Activated CD8-positive, alpha-beta T cell treated with anti-CD3 and anti-CD28 coated beads, Interleukin-2, amount 10 ng/mL, durations not matched to agents 7 days and 5 days (primary cell): ENCODE data around the gene RIMBP3C. TPM values are rescaled to one million over a fixed set of nuclear protein-coding genes. Genes with fewer than 3 reads are reported as not detected.
"Not testable (repeated sequence)": the region's sequence is repeated elsewhere in the genome, so short reads cannot be mapped to it uniquely, and the experiment has no call there.

ENCODE experiments used
- ATAC-seq: fragments of 150-1000 bp; cut with Tn5 transposase; one replicate; pipeline ENCODE4 v1.10.0; 2021; ENCODE audit warnings: moderate library complexity
- CTCF ChIA-PET: fragments of 350-600 bp; sonication (Branson Sonifier 250); formaldehyde crosslinking; loops from one replicate; lab custom pipeline; 2021; ENCODE audit warnings: antibody characterized with exemption; lab: Charles Lee
- POLR2A ChIA-PET: fragments of 350-600 bp; sonication (Branson Sonifier 250); formaldehyde crosslinking; loops from one replicate; lab custom pipeline; 2021; ENCODE audit warnings: antibody characterized with exemption; lab: Charles Lee
- DNase-seq: peaks from one replicate; pipeline ENCODE4 v3.0.0-alpha.2; 2020
- H3K27ac Mint-ChIP-seq: one replicate; pipeline ENCODE4 v1.8.0; 2021; ENCODE audit warnings: mild to moderate bottlenecking, mixed read lengths
- H3K27me3 Mint-ChIP-seq: one replicate; pipeline ENCODE4 v1.8.0; 2021; ENCODE audit warnings: low read depth, mixed read lengths
- H3K36me3 Mint-ChIP-seq: one replicate; pipeline ENCODE4 v1.8.0; 2021; ENCODE audit warnings: low read depth, mixed read lengths
- H3K4me1 Mint-ChIP-seq: one replicate; pipeline ENCODE4 v1.8.0; 2021; ENCODE audit warnings: low read depth, mixed read lengths
- H3K4me3 Mint-ChIP-seq: one replicate; pipeline ENCODE4 v1.8.0; 2021; ENCODE audit warnings: mild to moderate bottlenecking, mixed read lengths
- H3K9me3 Mint-ChIP-seq: one replicate; pipeline ENCODE4 v1.8.0; 2022; ENCODE audit warnings: mixed read lengths; ENCODE audit not compliant: insufficient read depth
- total RNA-seq, 2 experiments: library from RNA; stranded (reverse); gene quantifications; one replicate each; pipeline ENCODE4 v1.2.3, GENCODE V29; 2021

Gene RIMBP3C
- total RNA-seq, 2 experiments from 2014 or later = 0.08 to 0.34 TPM

GRCh38 chr22:21569459-21570170 is 18.4 kb upstream of the RIMBP3C start:
- CTCF ChIA-PET = interaction anchor here (1.5 to 2.8 kb wide), 3 partner anchors 60 to 73 kb away, joined by 9 to 15 read pairs (median 13); partner anchors contain the start of genes SDF2L1 and YDJC
- ATAC-seq (no peak), DNase-seq (no peak)
- Mint-ChIP-seq H3K4me3 (peak overlapping the region; percentile 96), H3K4me1 (peaks cover 51% of the 10 kb centered on the region), H3K27ac (peak overlapping the region; percentile 81), H3K9me3 (no peaks in the 10 kb centered on the region), H3K27me3 (no peaks in the 10 kb centered on the region), H3K36me3 (peaks cover 37% of the 10 kb centered on the region)
- POLR2A ChIA-PET = interaction anchor here (1.6 to 2.2 kb wide), 3 partner anchors 18 to 72 kb away, joined by 3 to 12 read pairs (median 12); partner anchors contain the start of genes SDF2L1 and YDJC

GRCh38 chr22:21569076-21569427 is 17.8 kb upstream of the RIMBP3C start:
- not testable (repeated sequence) for H3K27me3 Mint-ChIP-seq, ATAC-seq, H3K9me3 Mint-ChIP-seq, DNase-seq
- CTCF ChIA-PET = interaction anchor here (0.7 to 2.8 kb wide), 6 partner anchors 19 to 78 kb away, joined by 3 to 15 read pairs (median 8); partner anchors contain the start of genes SDF2L1 and YDJC
- Mint-ChIP-seq H3K4me3 (peak overlapping the region; percentile 96), H3K36me3 (peaks cover 35% of the 10 kb centered on the region), H3K4me1 (peaks cover 47% of the 10 kb centered on the region), H3K27ac (peak overlapping the region; percentile 94)
- POLR2A ChIA-PET = interaction anchor here (0.9 to 2.2 kb wide), 4 partner anchors 18 to 73 kb away, joined by 3 to 12 read pairs (median 8); partner anchors contain the start of genes SDF2L1 and YDJC

GRCh38 chr22:21568347-21569075 is 17.2 kb upstream of the RIMBP3C start:
- Mint-ChIP-seq H3K4me1 (peaks cover 47% of the 10 kb centered on the region), H3K27ac (peak overlapping the region; percentile 94), H3K4me3 (peak overlapping the region; percentile 96), H3K9me3 (no peaks in the 10 kb centered on the region), H3K27me3 (no peaks in the 10 kb centered on the region), H3K36me3 (peaks cover 35% of the 10 kb centered on the region)
- ChIA-PET POLR2A (interaction anchor here (0.9 to 2.2 kb wide), 4 partner anchors 19 to 73 kb away, joined by 3 to 12 read pairs (median 8); partner anchors contain the start of genes SDF2L1 and YDJC), CTCF (interaction anchor here (0.7 to 2.8 kb wide), 6 partner anchors 20 to 78 kb away, joined by 3 to 15 read pairs (median 8); partner anchors contain the start of genes SDF2L1 and YDJC)
- peak; percentile 51 for DNase-seq
- ATAC-seq = peak; percentile 40

GRCh38 chr22:21567456-21568346 is 16.4 kb upstream of the RIMBP3C start, which contains the start of gene UBE2L3:
Gene UBE2L3 (plus strand): TSS chr22:21567714. CDS start chr22:21567745, 31 bp downstream.
- Mint-ChIP-seq H3K27me3 (no peaks in the 10 kb centered on the region), H3K27ac (peak within 1 kb of the TSS; percentile 94), H3K4me1 (peaks cover 44% of the 10 kb centered on the region), H3K9me3 (no peaks in the 10 kb centered on the region), H3K36me3 (peaks cover 31% of the 10 kb centered on the region), H3K4me3 (peak within 1 kb of the TSS; percentile 96)
- peak; percentile 77 for ATAC-seq
- DNase-seq = peak; percentile 90
- POLR2A ChIA-PET = interaction anchor here (2.1 to 2.2 kb wide), 2 partner anchors 62 to 74 kb away, joined by 12 read pairs; partner anchors contain the start of genes SDF2L1 and YDJC
- CTCF ChIA-PET = interaction anchor here (1.0 to 2.8 kb wide), 5 partner anchors 61 to 79 kb away, joined by 3 to 15 read pairs (median 9); partner anchors contain the start of genes SDF2L1 and YDJC

- DNase-seq (no peak), ATAC-seq (no peak)
- CTCF ChIA-PET = interaction anchor here (0.8 kb wide), 1 partner anchor 65 kb away, joined by 3 read pairs; no protein-coding TSS in a partner anchor
- peaks cover 2% of the 10 kb centered on the region for H3K27me3 Mint-ChIP-seq
- peaks cover 13% of the 10 kb centered on the region for H3K4me1 Mint-ChIP-seq
- no peak overlapping the region for H3K27ac Mint-ChIP-seq
- peaks cover 11% of the 10 kb centered on the region for H3K36me3 Mint-ChIP-seq
- H3K9me3 Mint-ChIP-seq = no peaks in the 10 kb centered on the region
- POLR2A ChIA-PET = interaction anchor here (0.7 kb wide), 1 partner anchor 95 kb away, joined by 3 read pairs; no protein-coding TSS in a partner anchor
- H3K4me3 Mint-ChIP-seq = no peak overlapping the region
These were observed 13.2 kb upstream of the RIMBP3C start for GRCh38 chr22:21564411-21564810.

GRCh38 chr22:21563912-21564311 is 12.7 kb upstream of the RIMBP3C start:
- Mint-ChIP-seq H3K36me3 (peaks cover 7% of the 10 kb centered on the region), H3K27ac (no peak overlapping the region)
- CTCF ChIA-PET = interaction anchor here (0.8 kb wide), 1 partner anchor 65 kb away, joined by 3 read pairs; no protein-coding TSS in a partner anchor

GRCh38 chr22:21560657-21561056 is 9.4 kb upstream of the RIMBP3C start:
- ATAC-seq, DNase-seq, CTCF ChIA-PET, H3K27me3 Mint-ChIP-seq, H3K9me3 Mint-ChIP-seq, POLR2A ChIA-PET, H3K27ac Mint-ChIP-seq, H3K36me3 Mint-ChIP-seq, H3K4me3 Mint-ChIP-seq, H3K4me1 Mint-ChIP-seq: not testable (repeated sequence)

More at GRCh38 chr22:21563912-21564311, 12.7 kb upstream of the RIMBP3C start:
- Mint-ChIP-seq H3K27me3 (peaks cover 2% of the 10 kb centered on the region), H3K4me3 (no peak overlapping the region), H3K9me3 (no peaks in the 10 kb centered on the region), H3K4me1 (peaks cover 8% of the 10 kb centered on the region)
- no peak for DNase-seq
- POLR2A ChIA-PET = interaction anchor here (0.7 kb wide), 1 partner anchor 96 kb away, joined by 3 read pairs; no protein-coding TSS in a partner anchor
- ATAC-seq = no peak

- POLR2A ChIA-PET, H3K27ac Mint-ChIP-seq, DNase-seq, CTCF ChIA-PET, H3K36me3 Mint-ChIP-seq, H3K27me3 Mint-ChIP-seq, ATAC-seq, H3K9me3 Mint-ChIP-seq, H3K4me3 Mint-ChIP-seq, H3K4me1 Mint-ChIP-seq: not testable (repeated sequence)
These were observed 8.3 kb upstream of the RIMBP3C start for GRCh38 chr22:21559345-21560125.

- CTCF ChIA-PET, POLR2A ChIA-PET, H3K4me1 Mint-ChIP-seq, DNase-seq, H3K9me3 Mint-ChIP-seq, H3K4me3 Mint-ChIP-seq, H3K27me3 Mint-ChIP-seq, H3K36me3 Mint-ChIP-seq, H3K27ac Mint-ChIP-seq: not testable (repeated sequence)
- ATAC-seq = peak; percentile 31
These were observed 598 bp downstream of the RIMBP3C start for GRCh38 chr22:21550678-21551047.

GRCh38 chr22:21550008-21550677 is 1.1 kb downstream of the RIMBP3C start:
- H3K4me3 Mint-ChIP-seq, H3K36me3 Mint-ChIP-seq, DNase-seq, H3K4me1 Mint-ChIP-seq, H3K27ac Mint-ChIP-seq, H3K9me3 Mint-ChIP-seq, POLR2A ChIA-PET, H3K27me3 Mint-ChIP-seq, CTCF ChIA-PET: not testable (repeated sequence)
- ATAC-seq = peak; percentile 81
